Endometrial microvascular endothelial cells (primary cell): ENCODE data around the gene AQP7. TPM values are rescaled to one million over a fixed set of nuclear protein-coding genes. Genes with fewer than 3 reads are reported as not detected.
"Not testable (repeated sequence)": the region's sequence is repeated elsewhere in the genome, so short reads cannot be mapped to it uniquely, and the experiment has no call there.

Experiments used
- in situ Hi-C: cut with HindIII; loops from 2 replicates; pipeline ENCODE4 v1.10.0; 2017; ENCODE audit warnings: low sequenced_read_pairs, low pct_unique_long_range_greater_than_20kb; ENCODE audit errors: inconsistent ontology term
- total RNA-seq: library from RNA; depleted of rRNA; stranded (reverse); fragments of >200 nt; gene quantifications from one replicate; pipeline ENCODE4 v1.2.3, GENCODE V29; 2015; ENCODE audit errors: inconsistent ontology term

AQP7 gene
- total RNA-seq, 1 donor from 2014 or later, result not detected

GRCh38 chr9:33380390-33381094 lies 21.8 kb downstream of the AQP7 start:
- in situ Hi-C loops, result no loop called here

GRCh38 chr9:33379666-33380389 lies 22.5 kb downstream of the AQP7 start:
- in situ Hi-C loops, result no loop called here

- in situ Hi-C loops, result no loop called here
These were observed 24.1 kb downstream of the AQP7 start for GRCh38 chr9:33378121-33378795.

- in situ Hi-C loops, result no loop called here
These were observed 25.2 kb downstream of the AQP7 start for GRCh38 chr9:33377089-33377715.

GRCh38 chr9:33375841-33376321 lies 26.5 kb downstream of the AQP7 start:
- in situ Hi-C loops, result no loop called here

- in situ Hi-C loops, result no loop called here
These were observed 27.0 kb downstream of the AQP7 start for GRCh38 chr9:33375238-33375840.

- in situ Hi-C loops, result no loop called here
These were observed 27.6 kb downstream of the AQP7 start for GRCh38 chr9:33374634-33375237.

- in situ Hi-C loops, result no loop called here
These were observed 28.2 kb downstream of the AQP7 start for GRCh38 chr9:33374190-33374589.

GRCh38 chr9:33372900-33373299 lies 29.5 kb downstream of the AQP7 start:
- in situ Hi-C loops, result no loop called here

- in situ Hi-C loops, result no loop called here
These were observed 35.3 kb downstream of the AQP7 start for GRCh38 chr9:33366979-33367480.

GRCh38 chr9:33364814-33365213 lies 37.6 kb downstream of the AQP7 start:
- in situ Hi-C loops, result not testable (repeated sequence)

GRCh38 chr9:33364127-33364526 lies 38.2 kb downstream of the AQP7 start:
- in situ Hi-C loops, result no loop called here

- in situ Hi-C loops, result not testable (repeated sequence)
These were observed 43.7 kb downstream of the AQP7 start for GRCh38 chr9:33358641-33359040.

GRCh38 chr9:33355933-33356332 lies 46.4 kb downstream of the AQP7 start:
- in situ Hi-C loops, result no loop called here

GRCh38 chr9:33354651-33355211 lies 47.6 kb downstream of the AQP7 start:
- in situ Hi-C loops, result no loop called here

GRCh38 chr9:33351547-33351946 lies 50.8 kb downstream of the AQP7 start:
- in situ Hi-C loops, result no loop called here

GRCh38 chr9:33350310-33350709 lies 52.1 kb downstream of the AQP7 start:
- in situ Hi-C loops, result no loop called here

GRCh38 chr9:33349743-33350142 lies 52.6 kb downstream of the AQP7 start:
- in situ Hi-C loops, result no loop called here
